HEK293 (cell line): ENCODE data around the gene PARD3.
"Not testable (repeated sequence)": the region's sequence is repeated elsewhere in the genome, so short reads cannot be mapped to it uniquely, and the experiment has no call there.

ENCODE experiments used
- CTCF ChIA-PET: fragments of 350-600 bp; formaldehyde crosslinking; extraction: SDS; loops from one replicate; lab custom pipeline; 2021; ENCODE audit warnings: antibody characterized with exemption; lab: Yijun Ruan, JAX
- POLR2A ChIA-PET: fragments of 300-600 bp; formaldehyde crosslinking; extraction: SDS; loops from one replicate; lab custom pipeline; 2020; ENCODE audit warnings: antibody characterized with exemption, inconsistent platforms; lab: Yijun Ruan, JAX
- H3K27ac ChIP-seq: fragments of 200-500 bp; sonication (Bioruptor generic); 2 replicates; pipeline ENCODE4 v1.5.1; 2014; ENCODE audit warnings: low read depth, low read length, control low read depth, inconsistent platforms; ENCODE audit errors: extremely low read depth
- H3K36me3 ChIP-seq, 2 experiments: fragments of 200-500 bp in 1 of 2; sonication (Bioruptor generic) in 1 of 2; 1 replicate in 1 of 2; 2 replicates in 1 of 2; pipeline ENCODE4 v1.5.1; 2014 to 2017; ENCODE audit warnings: inconsistent platforms in 2 of 2, low read length in 2 of 2; ENCODE audit not compliant: control insufficient read depth in 2 of 2, insufficient read depth in 1 of 2
- H3K4me1 ChIP-seq: fragments of 200-500 bp; sonication (Bioruptor generic); 2 replicates; pipeline ENCODE4 v1.5.1; 2014; ENCODE audit warnings: mild to moderate bottlenecking, low read length, inconsistent platforms; ENCODE audit not compliant: control insufficient read depth, insufficient read depth
- H3K4me3 ChIP-seq: 2 replicates; pipeline ENCODE4 v1.5.1; 2011; ENCODE audit warnings: low read depth, mild to moderate bottlenecking, control low read depth, low read length, moderate library complexity
- H3K9me3 ChIP-seq: fragments of 200-500 bp; sonication (Bioruptor generic); 2 replicates; pipeline ENCODE4 v1.5.1; 2014; ENCODE audit warnings: low read depth, low read length, inconsistent platforms; ENCODE audit not compliant: control insufficient read depth, insufficient read depth
- BCL11B ChIP-seq: fragments of 450-650 bp; formaldehyde crosslinking; IDR thresholded peaks from 2 replicates; pipeline ENCODE4 v1.5.1; 2016; ENCODE audit warnings: low read depth, missing biosample characterization, missing genetic modification characterization
- ELK4 ChIP-seq: IDR thresholded peaks from 2 replicates; pipeline ENCODE4 v1.6.1; 2011; ENCODE audit warnings: mild to moderate bottlenecking, low read depth, low read length, borderline replicate concordance
- GLIS2 ChIP-seq: fragments of 450-650 bp; formaldehyde crosslinking; IDR thresholded peaks from 2 replicates; pipeline ENCODE4 v1.5.1; 2016; ENCODE audit warnings: missing biosample characterization, missing genetic modification characterization
- KLF16 ChIP-seq: fragments of 450-650 bp; formaldehyde crosslinking; IDR thresholded peaks from 2 replicates; pipeline ENCODE4 v1.5.1; 2017; ENCODE audit warnings: missing biosample characterization, missing genetic modification characterization
- REST ChIP-seq: fragments of 450-650 bp; formaldehyde crosslinking; IDR thresholded peaks from 2 replicates; pipeline ENCODE4 v1.5.1; 2016; ENCODE audit warnings: missing biosample characterization, missing genetic modification characterization
- SETDB1 ChIP-seq: IDR thresholded peaks from one replicate; pipeline ENCODE4 v1.6.1; 2017; ENCODE audit warnings: mild to moderate bottlenecking, low read length, moderate library complexity, mixed read lengths; ENCODE audit not compliant: insufficient read length
- ZBTB26 ChIP-seq: fragments of 450-650 bp; formaldehyde crosslinking; optimal IDR thresholded peaks from 2 replicates; pipeline ENCODE3; 2016; ENCODE audit warnings: missing biosample characterization, mild to moderate bottlenecking, missing genetic modification characterization
- ZBTB48 ChIP-seq: fragments of 450-650 bp; formaldehyde crosslinking; IDR thresholded peaks from 2 replicates; pipeline ENCODE4 v1.5.1; 2016; ENCODE audit warnings: missing biosample characterization, missing genetic modification characterization
- ZFHX2 ChIP-seq: fragments of 450-650 bp; formaldehyde crosslinking; conservative IDR thresholded peaks from 2 replicates; pipeline ENCODE4 v1.5.1; 2016; ENCODE audit warnings: missing biosample characterization, missing genetic modification characterization
- ZNF133 ChIP-seq: fragments of 450-650 bp; formaldehyde crosslinking; IDR thresholded peaks from 2 replicates; pipeline ENCODE4 v1.5.1; 2016; ENCODE audit warnings: missing biosample characterization, missing genetic modification characterization
- ZNF239 ChIP-seq: fragments of 450-650 bp; formaldehyde crosslinking; IDR thresholded peaks from 2 replicates; pipeline ENCODE4 v1.5.1; 2016; ENCODE audit warnings: missing biosample characterization, missing genetic modification characterization
- ZNF280C ChIP-seq: fragments of 450-650 bp; formaldehyde crosslinking; IDR thresholded peaks from 2 replicates; pipeline ENCODE4 v1.5.1; 2016; ENCODE audit warnings: missing biosample characterization, missing genetic modification characterization
- ZNF423 ChIP-seq: fragments of 450-650 bp; formaldehyde crosslinking; IDR thresholded peaks from 2 replicates; pipeline ENCODE4 v1.5.1; 2016; ENCODE audit warnings: missing biosample characterization, missing genetic modification characterization
- ZNF639 ChIP-seq: fragments of 450-650 bp; formaldehyde crosslinking; IDR thresholded peaks from 2 replicates; pipeline ENCODE4 v1.5.1; 2016; ENCODE audit warnings: missing biosample characterization, missing genetic modification characterization
- ZNF654 ChIP-seq: fragments of 450-650 bp; formaldehyde crosslinking; IDR thresholded peaks from 2 replicates; pipeline ENCODE4 v1.5.1; 2016; ENCODE audit warnings: low read depth, missing biosample characterization, missing genetic modification characterization
- ZNF747 ChIP-seq: fragments of 450-650 bp; formaldehyde crosslinking; IDR thresholded peaks from 2 replicates; pipeline ENCODE4 v1.5.1; 2016; ENCODE audit warnings: missing biosample characterization, missing genetic modification characterization
- ZNF76 ChIP-seq: fragments of 450-650 bp; formaldehyde crosslinking; IDR thresholded peaks from 2 replicates; pipeline ENCODE4; 2016; ENCODE audit warnings: low read depth, missing biosample characterization, missing genetic modification characterization, borderline replicate concordance
- ZNF768 ChIP-seq: fragments of 450-650 bp; formaldehyde crosslinking; IDR thresholded peaks from 2 replicates; pipeline ENCODE4 v1.5.1; 2018; ENCODE audit warnings: missing biosample characterization, mild to moderate bottlenecking, missing genetic modification characterization
- ZNF830 ChIP-seq: fragments of 450-650 bp; IDR thresholded peaks from 2 replicates; pipeline ENCODE4 v1.5.0; 2018; ENCODE audit warnings: missing biosample characterization, missing genetic modification characterization, low read depth, mild to moderate bottlenecking, moderate library complexity

Gene PARD3

GRCh38 chr10:34427911-34428216 lies 387.2 kb downstream of the PARD3 start:
- TF ChIP-seq ZNF76 (tag by site-specific recombination) (no peak), ZNF133 (no peak), ZNF768 (tag by site-specific recombination) (no peak), SETDB1 (no peak), KLF16 (tag by site-specific recombination) (no peak), GLIS2 (tag by site-specific recombination) (no peak), REST (tag by site-specific recombination) (no peak), ZNF830 (no peak), ZFHX2 (tag by site-specific recombination) (no peak), ZNF639 (tag by site-specific recombination) (no peak), ZNF239 (no peak), ZNF747 (no peak), ZBTB48 (tag by site-specific recombination) (no peak)
- TF ChIP-seq, all 188 proteins: peak for 0
- Histone ChIP-seq H3K27ac (no peak overlapping the region), H3K9me3 (no peaks in the 10 kb centered on the region), H3K36me3 (no peaks in the 10 kb centered on the region), H3K4me3 (no peak overlapping the region), H3K4me1 (peaks cover 5% of the 10 kb centered on the region)
- ChIA-PET CTCF (no interaction called here), POLR2A (no interaction called here)

- H3K9me3 ChIP-seq, H3K4me3 ChIP-seq, CTCF ChIA-PET, POLR2A ChIA-PET, H3K27ac ChIP-seq, H3K36me3 ChIP-seq, H3K4me1 ChIP-seq: not testable (repeated sequence)
Measured at GRCh38 chr10:34427158-34427910, 387.8 kb downstream of the PARD3 start.

- H3K27ac ChIP-seq, POLR2A ChIA-PET, H3K36me3 ChIP-seq, H3K9me3 ChIP-seq, H3K4me3 ChIP-seq, CTCF ChIA-PET: not testable (repeated sequence)
- peaks cover 12% of the 10 kb centered on the region for H3K4me1 ChIP-seq
Measured at GRCh38 chr10:34426538-34427157, 388.4 kb downstream of the PARD3 start.

- Histone ChIP-seq H3K9me3 (no peaks in the 10 kb centered on the region), H3K36me3 (no peaks in the 10 kb centered on the region), H3K4me3 (no peak overlapping the region), H3K4me1 (peaks cover 12% of the 10 kb centered on the region), H3K27ac (no peak overlapping the region)
- CTCF ChIA-PET, result no interaction called here
- POLR2A ChIA-PET, result no interaction called here
- no peak for TF ChIP-seq ZNF423 (tag by site-specific recombination)
- TF ChIP-seq BCL11B (tag by site-specific recombination), result no peak
- TF ChIP-seq ZNF654, result no peak
- no peak for TF ChIP-seq ZBTB26 (tag by site-specific recombination)
- no peak for TF ChIP-seq ELK4
- TF ChIP-seq ZNF280C (tag by site-specific recombination), result no peak
Measured at GRCh38 chr10:34426041-34426440, 389.1 kb downstream of the PARD3 start.
